Thoracic aorta (tissue), 2 donors: ENCODE results near the gene SETD2. TPM values are rescaled to one million over a fixed set of nuclear protein-coding genes. Genes with fewer than 3 reads are reported as not detected.
"Not testable (repeated sequence)": the region's sequence is repeated elsewhere in the genome, so short reads cannot be mapped to it uniquely, and the experiment has no call there.

Experiments used
- ATAC-seq: fragments of 150-250 bp; one replicate; pipeline ENCODE4 v1.8.0; 2017; ENCODE audit warnings: low read depth; ENCODE audit not compliant: insufficient number of reproducible peaks, low FRiP score
- DNase-seq: peaks from one replicate; pipeline ENCODE4 v3.0.0-alpha.2; 2020; ENCODE audit warnings: low spot score
- H3K27ac ChIP-seq, 2 donors: fragments of 200-600 bp; sonication (generic); 1 replicate in 1 of 2; 2 replicates in 1 of 2; pipeline ENCODE4 v1.5.1; 2016; ENCODE audit warnings: mild to moderate bottlenecking in 2 of 2, moderate library complexity in 2 of 2
- H3K27me3 ChIP-seq: fragments of 200-600 bp; sonication (generic); replicated peaks from 2 replicates; pipeline ENCODE4 v1.6.0; 2016; ENCODE audit warnings: mild to moderate bottlenecking; ENCODE audit not compliant: insufficient read depth
- H3K36me3 ChIP-seq: fragments of 200-600 bp; sonication (generic); one replicate; pipeline ENCODE4 v1.5.1; 2016
- H3K4me1 ChIP-seq, 2 donors: fragments of 200-600 bp; sonication (generic); 1 replicate in 1 of 2; 2 replicates in 1 of 2; pipeline versions ENCODE4 v1.5.1 to v1.6.0; 2016; ENCODE audit warnings: low read depth in 2 of 2, mild to moderate bottlenecking in 1 of 2; ENCODE audit not compliant: control insufficient read depth in 1 of 2
- H3K4me3 ChIP-seq: fragments of 200-600 bp; sonication (generic); 2 replicates; pipeline ENCODE4 v1.5.1; 2016; ENCODE audit warnings: mild to moderate bottlenecking
- H3K9me3 ChIP-seq: fragments of 200-600 bp; sonication (generic); 2 replicates; pipeline ENCODE4 v1.5.1; 2016
- total RNA-seq, 2 donors: library from RNA; depleted of rRNA; stranded (reverse); fragments of >200 nt; gene quantifications; one replicate each; pipeline versions ENCODE4 v1.1.0 to v1.2.3, GENCODE V29; 2016
- TF ChIP-seq, protein P1 (sequence below): fragments of 200-600 bp; sonication (generic); IDR thresholded peaks from one replicate; pipeline ENCODE4 v1.5.1; 2019; ENCODE audit warnings: antibody characterized with exemption

The SETD2 gene
- total RNA-seq, 2 donors from 2014 or later = 44.3 to 78.9 TPM

DNA sequence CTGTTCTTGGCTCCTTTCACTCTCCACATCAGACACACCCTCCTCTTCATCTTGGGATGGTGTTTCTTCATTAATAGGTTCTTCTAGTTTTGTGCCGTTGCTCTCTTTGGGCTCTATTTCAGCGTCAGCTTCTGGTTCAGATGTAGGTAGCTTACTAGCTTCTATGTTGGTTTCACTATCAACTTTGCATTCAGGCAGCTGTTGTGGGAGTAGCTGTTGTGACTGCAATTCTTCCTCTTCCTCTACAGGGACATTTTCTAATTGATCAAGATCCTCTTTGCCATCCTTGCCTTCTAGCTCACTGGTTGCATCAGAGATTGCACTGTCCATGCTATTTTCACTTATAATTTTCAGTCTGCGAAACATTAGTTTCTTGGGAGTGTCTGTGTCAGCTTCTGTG lies 80.1 kb downstream of the SETD2 start:
- TF ChIP-seq, protein P1, sequence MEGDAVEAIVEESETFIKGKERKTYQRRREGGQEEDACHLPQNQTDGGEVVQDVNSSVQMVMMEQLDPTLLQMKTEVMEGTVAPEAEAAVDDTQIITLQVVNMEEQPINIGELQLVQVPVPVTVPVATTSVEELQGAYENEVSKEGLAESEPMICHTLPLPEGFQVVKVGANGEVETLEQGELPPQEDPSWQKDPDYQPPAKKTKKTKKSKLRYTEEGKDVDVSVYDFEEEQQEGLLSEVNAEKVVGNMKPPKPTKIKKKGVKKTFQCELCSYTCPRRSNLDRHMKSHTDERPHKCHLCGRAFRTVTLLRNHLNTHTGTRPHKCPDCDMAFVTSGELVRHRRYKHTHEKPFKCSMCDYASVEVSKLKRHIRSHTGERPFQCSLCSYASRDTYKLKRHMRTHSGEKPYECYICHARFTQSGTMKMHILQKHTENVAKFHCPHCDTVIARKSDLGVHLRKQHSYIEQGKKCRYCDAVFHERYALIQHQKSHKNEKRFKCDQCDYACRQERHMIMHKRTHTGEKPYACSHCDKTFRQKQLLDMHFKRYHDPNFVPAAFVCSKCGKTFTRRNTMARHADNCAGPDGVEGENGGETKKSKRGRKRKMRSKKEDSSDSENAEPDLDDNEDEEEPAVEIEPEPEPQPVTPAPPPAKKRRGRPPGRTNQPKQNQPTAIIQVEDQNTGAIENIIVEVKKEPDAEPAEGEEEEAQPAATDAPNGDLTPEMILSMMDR = no peak
- Histone ChIP-seq H3K9me3 (no peaks in the 10 kb centered on the region), H3K27ac (no peak overlapping the region), H3K4me3 (no peak overlapping the region), H3K4me1 (no peaks in the 10 kb centered on the region), H3K36me3 (peaks cover 16% of the 10 kb centered on the region), H3K27me3 (no peaks in the 10 kb centered on the region)
- no peak for ATAC-seq
- no peak for DNase-seq

DNA sequence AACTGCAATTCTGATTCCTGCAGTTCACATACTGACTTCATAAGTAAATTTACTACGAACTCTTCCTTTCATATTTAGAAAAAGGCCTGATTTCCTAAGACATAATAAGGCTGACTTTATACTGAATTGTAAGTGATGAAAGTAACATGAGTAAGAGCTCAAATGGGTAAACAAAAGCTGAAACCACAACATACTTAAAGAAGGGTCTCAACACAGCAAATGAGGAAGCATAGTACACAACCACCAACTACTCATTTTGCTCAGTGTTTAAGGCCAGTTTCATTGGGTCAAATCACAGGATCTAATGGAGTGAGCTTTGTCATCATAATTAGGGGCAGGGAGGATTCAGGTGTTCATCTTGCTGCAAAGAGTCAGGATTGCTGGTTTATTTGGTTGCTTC lies 81.4 kb downstream of the SETD2 start:
- H3K36me3 ChIP-seq = peaks cover 16% of the 10 kb centered on the region
- no peaks in the 10 kb centered on the region for H3K9me3 ChIP-seq
- TF ChIP-seq, protein P1 = no peak
- H3K4me3 ChIP-seq = no peak overlapping the region
- DNase-seq = no peak
- H3K27me3 ChIP-seq = no peaks in the 10 kb centered on the region
- no peaks in the 10 kb centered on the region for H3K4me1 ChIP-seq
- H3K27ac ChIP-seq = no peak overlapping the region
- ATAC-seq = no peak

DNA sequence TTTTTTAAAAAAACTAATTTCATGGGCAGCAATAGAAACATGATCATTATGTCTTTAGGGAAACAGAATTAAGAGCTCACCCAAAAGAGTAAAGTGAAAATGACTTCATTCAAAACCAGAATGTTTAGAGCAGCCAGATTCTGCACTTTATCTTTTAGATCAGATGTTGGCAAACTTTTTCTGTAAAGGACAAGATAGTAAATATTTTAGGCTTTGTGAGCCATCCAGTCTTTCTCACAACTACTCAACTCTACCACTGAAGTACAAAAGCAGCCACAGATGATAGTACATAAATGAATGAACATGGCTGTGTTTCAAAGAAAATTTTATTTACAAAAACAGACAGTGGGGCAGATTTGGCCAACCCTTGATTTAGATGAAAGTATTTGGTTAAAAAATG lies 84.5 kb downstream of the SETD2 start:
- DNase-seq (no peak), ATAC-seq (no peak)
- no peaks in the 10 kb centered on the region for H3K9me3 ChIP-seq
- H3K4me1 ChIP-seq = no peaks in the 10 kb centered on the region
- no peak overlapping the region for H3K4me3 ChIP-seq
- TF ChIP-seq, protein P1 = no peak
- H3K27me3 ChIP-seq = no peaks in the 10 kb centered on the region
- peaks cover 9% of the 10 kb centered on the region for H3K36me3 ChIP-seq
- no peak overlapping the region for H3K27ac ChIP-seq

DNA sequence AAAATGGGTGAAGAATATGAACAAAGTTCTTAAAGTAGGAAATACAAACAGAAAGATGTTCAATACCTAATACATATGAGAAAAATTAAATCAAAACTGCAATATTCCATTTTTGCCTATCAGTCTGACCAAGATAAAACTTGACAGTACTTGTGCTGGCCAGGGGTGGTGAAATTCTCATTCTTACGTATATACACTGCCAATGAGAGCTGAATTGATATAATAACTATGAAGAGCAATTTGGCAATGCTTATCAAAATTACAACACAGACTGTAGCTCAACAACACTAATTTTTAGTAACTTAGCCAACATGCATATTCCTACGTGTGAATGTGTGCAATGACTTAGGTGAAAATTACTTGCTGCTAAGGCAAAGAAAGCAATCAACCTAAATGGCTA lies 90.2 kb downstream of the SETD2 start:
- no peaks in the 10 kb centered on the region for H3K9me3 ChIP-seq
- no peak overlapping the region for H3K4me3 ChIP-seq
- H3K27me3 ChIP-seq = no peaks in the 10 kb centered on the region
- DNase-seq (no peak), ATAC-seq (no peak)
- no peaks in the 10 kb centered on the region for H3K4me1 ChIP-seq
- peaks cover 4% of the 10 kb centered on the region for H3K36me3 ChIP-seq
- TF ChIP-seq, protein P1 = no peak
- no peak overlapping the region for H3K27ac ChIP-seq

DNA sequence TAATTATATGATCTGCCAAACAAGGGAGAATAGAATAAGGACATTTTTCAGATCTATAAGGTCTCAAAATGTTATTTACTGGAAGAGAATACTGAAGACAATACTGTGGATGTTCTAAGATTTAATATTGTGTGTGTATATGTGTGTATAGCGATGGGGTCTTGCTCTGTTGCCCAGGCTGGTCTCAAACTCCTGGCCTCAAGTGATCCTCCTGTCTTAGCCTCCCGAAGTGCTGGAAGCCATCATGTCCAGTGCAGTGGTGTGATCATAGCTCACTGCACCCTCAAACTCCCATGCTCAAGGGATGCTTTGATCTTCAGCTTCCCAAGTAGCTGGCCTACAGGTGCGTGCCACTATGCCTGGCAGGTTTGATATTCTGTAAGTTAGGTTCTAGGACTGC lies 93.1 kb downstream of the SETD2 start:
- Histone ChIP-seq H3K36me3 (peaks cover 4% of the 10 kb centered on the region), H3K4me3 (no peak overlapping the region), H3K27me3 (no peaks in the 10 kb centered on the region), H3K4me1 (no peaks in the 10 kb centered on the region), H3K9me3 (no peaks in the 10 kb centered on the region), H3K27ac (no peak overlapping the region)
- TF ChIP-seq, protein P1 = no peak
- no peak for DNase-seq
- ATAC-seq = no peak

DNA sequence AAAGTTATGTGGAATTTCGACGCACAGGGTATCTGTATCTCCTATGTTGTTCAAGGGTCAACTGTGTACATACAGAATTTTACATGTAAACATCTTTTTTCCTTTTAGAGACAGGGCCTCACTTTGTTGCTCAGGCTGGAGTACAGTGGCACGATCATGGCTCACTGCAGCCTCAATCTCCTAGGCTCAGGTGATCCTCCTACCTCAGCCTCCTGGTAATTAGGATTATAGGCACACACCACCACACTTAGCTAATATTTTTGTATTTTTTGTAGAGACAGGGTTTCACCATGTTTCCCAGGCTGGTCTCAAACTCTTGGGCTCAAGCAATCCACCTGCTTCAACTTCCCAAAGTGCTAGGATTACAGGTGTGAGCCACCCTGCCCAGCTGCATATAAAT lies 97.7 kb downstream of the SETD2 start:
- not testable (repeated sequence) for H3K27me3 ChIP-seq, ATAC-seq, DNase-seq, H3K27ac ChIP-seq, H3K9me3 ChIP-seq, H3K4me3 ChIP-seq, H3K4me1 ChIP-seq
- H3K36me3 ChIP-seq = peaks cover 13% of the 10 kb centered on the region
